ENCODE results near the gene PTPN23.

The PTPN23 gene

GRCh38 chr3:47410417-47410720 is 29.5 kb downstream of the PTPN23 start:
- no peak for DNase-seq (ENCODE audit: low read depth, low spot score)
- Histone ChIP-seq H3K36me3 (ENCODE audit: insufficient read depth, low read length) (no peaks in the 10 kb centered on the region; the same call in 1 of the 2 replicates), H3K9me3 (ENCODE audit: low read depth, low read length) (no peaks in the 10 kb centered on the region), H3K27ac (no peak overlapping the region), H3K4me3 (no peak overlapping the region), H3K9ac (ENCODE audit: insufficient read length) (no peak overlapping the region)
- TF ChIP-seq POLR2AphosphoS5 (IDR thresholded peaks at IDR 0.05; ENCODE audit: borderline replicate concordance, low read depth, low read length) (no peak), EZH2 (IDR thresholded peaks at IDR 0.05) (no peak), FOXP2 (optimal IDR thresholded peaks at IDR 0.05; ENCODE audit: control extremely low read depth, extremely low read length, insufficient read depth) (no peak)

- Histone ChIP-seq H3K9me3 (ENCODE audit: low read depth, low read length) (no peaks in the 10 kb centered on the region), H3K36me3 (ENCODE audit: insufficient read depth, low read length) (no peaks in the 10 kb centered on the region; the same call in 1 of the 2 replicates), H3K27ac (no peak overlapping the region), H3K9ac (ENCODE audit: insufficient read length) (no peak overlapping the region), H3K4me3 (no peak overlapping the region)
- no peak for TF ChIP-seq EZH2 (IDR thresholded peaks at IDR 0.05)
- no peak for DNase-seq (ENCODE audit: low read depth, low spot score)
These were observed 30.2 kb downstream of the PTPN23 start for GRCh38 chr3:47410801-47411646.

- H3K36me3 ChIP-seq (ENCODE audit: insufficient read depth, low read length): no peaks in the 10 kb centered on the region; the same call in 1 of the 2 replicates
- no peaks in the 10 kb centered on the region for H3K9me3 ChIP-seq (ENCODE audit: low read depth, low read length)
- no peak overlapping the region for H3K9ac ChIP-seq (ENCODE audit: insufficient read length)
- TF ChIP-seq POLR2AphosphoS5 (IDR thresholded peaks at IDR 0.05; ENCODE audit: borderline replicate concordance, low read depth, low read length) (peak; percentile 6; the same call in 1 of the 2 replicates), EZH2 (IDR thresholded peaks at IDR 0.05) (no peak), FOXP2 (optimal IDR thresholded peaks at IDR 0.05; ENCODE audit: control extremely low read depth, extremely low read length, insufficient read depth) (no peak)
- H3K27ac ChIP-seq: no peak overlapping the region
- no peak overlapping the region for H3K4me3 ChIP-seq
- DNase-seq (ENCODE audit: low read depth, low spot score): no peak
These were observed 31.1 kb downstream of the PTPN23 start for GRCh38 chr3:47411696-47412452.

DNA sequence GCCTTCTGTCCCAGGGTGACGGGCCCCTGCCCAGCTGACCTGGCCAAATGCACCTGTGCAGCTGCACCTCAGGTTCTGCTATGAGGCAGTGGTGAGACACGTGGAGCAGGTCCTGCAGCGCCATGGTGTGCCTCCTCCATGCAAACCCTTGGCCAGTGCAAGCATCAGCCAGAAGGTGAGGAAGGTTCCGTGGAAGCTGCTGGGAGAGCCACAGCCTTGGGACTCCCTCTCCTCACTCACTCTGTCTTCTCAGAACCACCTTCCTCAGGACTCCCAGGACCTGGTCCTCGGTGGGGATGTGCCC is 31.6 kb downstream of the PTPN23 start:
- Histone ChIP-seq H3K36me3 (ENCODE audit: insufficient read depth, low read length) (no peaks in the 10 kb centered on the region; the same call in 1 of the 2 replicates), H3K4me3 (no peak overlapping the region), H3K27ac (no peak overlapping the region), H3K9ac (ENCODE audit: insufficient read length) (no peak overlapping the region), H3K9me3 (ENCODE audit: low read depth, low read length) (no peaks in the 10 kb centered on the region)
- no peak for TF ChIP-seq FOXP2 (optimal IDR thresholded peaks at IDR 0.05; ENCODE audit: control extremely low read depth, extremely low read length, insufficient read depth)
- TF ChIP-seq EZH2 (IDR thresholded peaks at IDR 0.05): no peak
- no peak for DNase-seq (ENCODE audit: low read depth, low spot score)

DNA sequence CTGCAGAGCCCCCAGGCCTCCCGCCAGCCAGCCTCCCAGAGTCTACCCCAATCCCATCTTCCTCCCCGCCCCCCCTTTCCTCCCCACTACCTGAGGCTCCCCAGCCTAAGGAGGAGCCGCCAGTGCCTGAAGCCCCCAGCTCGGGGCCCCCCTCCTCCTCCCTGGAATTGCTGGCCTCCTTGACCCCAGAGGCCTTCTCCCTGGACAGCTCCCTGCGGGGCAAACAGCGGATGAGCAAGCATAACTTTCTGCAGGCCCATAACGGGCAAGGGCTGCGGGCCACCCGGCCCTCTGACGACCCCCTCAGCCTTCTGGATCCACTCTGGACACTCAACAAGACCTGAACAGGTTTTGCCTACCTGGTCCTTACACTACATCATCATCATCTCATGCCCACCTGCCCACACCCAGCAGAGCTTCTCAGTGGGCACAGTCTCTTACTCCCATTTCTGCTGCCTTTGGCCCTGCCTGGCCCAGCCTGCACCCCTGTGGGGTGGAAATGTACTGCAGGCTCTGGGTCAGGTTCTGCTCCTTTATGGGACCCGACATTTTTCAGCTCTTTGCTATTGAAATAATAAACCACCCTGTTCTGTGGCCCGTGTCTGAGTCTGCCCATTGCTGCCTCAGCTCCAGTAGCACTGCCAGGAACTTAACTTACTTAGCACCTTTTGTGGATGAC is 32.2 kb downstream of the PTPN23 start:
- Histone ChIP-seq H3K4me3 (no peak overlapping the region), H3K9me3 (ENCODE audit: low read depth, low read length) (no peaks in the 10 kb centered on the region), H3K9ac (ENCODE audit: insufficient read length) (no peak overlapping the region), H3K27ac (no peak overlapping the region), H3K36me3 (ENCODE audit: insufficient read depth, low read length) (no peaks in the 10 kb centered on the region; the same call in 1 of the 2 replicates)
- TF ChIP-seq FOXP2 (optimal IDR thresholded peaks at IDR 0.05; ENCODE audit: control extremely low read depth, extremely low read length, insufficient read depth): no peak
- no peak for TF ChIP-seq POLR2AphosphoS5 (IDR thresholded peaks at IDR 0.05; ENCODE audit: borderline replicate concordance, low read depth, low read length)
- no peak for TF ChIP-seq EZH2 (IDR thresholded peaks at IDR 0.05)
- no peak for DNase-seq (ENCODE audit: low read depth, low spot score)

DNA sequence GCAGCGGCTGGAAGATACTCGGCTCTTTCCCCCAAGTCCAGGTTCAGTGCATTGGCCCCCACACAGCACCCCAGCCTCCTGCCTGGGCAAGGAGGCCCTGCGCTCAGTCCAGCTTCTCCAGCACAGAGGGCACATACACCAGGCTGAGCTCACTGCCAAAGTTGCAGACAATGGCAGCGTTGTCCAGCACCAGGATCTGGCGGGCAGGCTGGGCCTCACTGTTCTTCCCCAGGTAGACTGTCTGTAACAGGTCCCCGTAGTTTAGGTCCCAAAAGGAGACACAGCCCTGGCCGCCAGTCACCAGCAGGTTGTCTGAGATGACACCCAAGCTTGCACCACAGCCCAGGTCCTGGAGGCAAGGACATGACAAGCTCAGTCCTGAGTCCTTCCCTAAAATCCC is 32.9 kb downstream of the PTPN23 start:
- DNase-seq (ENCODE audit: low read depth, low spot score): no peak
- H3K9ac ChIP-seq (ENCODE audit: insufficient read length): no peak overlapping the region
- H3K27ac ChIP-seq: no peak overlapping the region
- no peaks in the 10 kb centered on the region; the same call in 1 of the 2 replicates for H3K36me3 ChIP-seq (ENCODE audit: insufficient read depth, low read length)
- no peak overlapping the region for H3K4me3 ChIP-seq
- TF ChIP-seq FOXP2 (optimal IDR thresholded peaks at IDR 0.05; ENCODE audit: control extremely low read depth, extremely low read length, insufficient read depth): no peak
- TF ChIP-seq POLR2AphosphoS5 (IDR thresholded peaks at IDR 0.05; ENCODE audit: borderline replicate concordance, low read depth, low read length): no peak
- no peak for TF ChIP-seq EZH2 (IDR thresholded peaks at IDR 0.05)
- H3K9me3 ChIP-seq (ENCODE audit: low read depth, low read length): no peaks in the 10 kb centered on the region

DNA sequence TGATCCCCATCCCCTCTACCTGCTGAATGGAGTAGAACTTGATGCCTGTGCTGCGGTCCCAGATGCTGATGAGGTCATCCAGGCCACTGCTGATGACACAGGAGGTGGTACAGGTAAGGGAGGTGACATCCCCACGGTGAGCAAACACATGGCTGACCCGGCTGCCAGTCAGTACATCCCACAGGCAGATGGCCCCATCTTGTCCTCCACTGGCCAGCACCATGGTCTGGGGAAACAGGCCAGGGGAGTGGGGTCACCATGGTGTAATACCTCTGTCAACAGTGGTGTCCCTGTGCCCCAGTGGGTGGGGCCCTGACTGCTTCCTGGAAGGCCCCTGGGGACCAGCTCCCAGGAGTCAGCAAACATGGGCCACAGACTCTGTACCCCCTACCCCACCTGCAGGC is 33.3 kb downstream of the PTPN23 start:
- H3K36me3 ChIP-seq (ENCODE audit: insufficient read depth, low read length): no peaks in the 10 kb centered on the region; the same call in 1 of the 2 replicates
- no peak overlapping the region for H3K9ac ChIP-seq (ENCODE audit: insufficient read length)
- TF ChIP-seq FOXP2 (optimal IDR thresholded peaks at IDR 0.05; ENCODE audit: control extremely low read depth, extremely low read length, insufficient read depth) (no peak), EZH2 (IDR thresholded peaks at IDR 0.05) (no peak), POLR2AphosphoS5 (IDR thresholded peaks at IDR 0.05; ENCODE audit: borderline replicate concordance, low read depth, low read length) (no peak)
- H3K27ac ChIP-seq: no peak overlapping the region
- no peak overlapping the region for H3K4me3 ChIP-seq
- no peak for DNase-seq (ENCODE audit: low read depth, low spot score)
- no peaks in the 10 kb centered on the region for H3K9me3 ChIP-seq (ENCODE audit: low read depth, low read length)

Measured in SK-N-MC (cell line).